GM19463 (cell line): ENCODE data around the gene DPF3.

Experiments
- ATAC-seq: cut with Tn5 transposase; IDR thresholded peaks from one replicate; pipeline ENCODE4 v1.9.1; 2021; ENCODE audit warnings: mild to moderate bottlenecking, moderate library complexity; ENCODE audit not compliant: unreplicated experiment

The DPF3 gene

DNA sequence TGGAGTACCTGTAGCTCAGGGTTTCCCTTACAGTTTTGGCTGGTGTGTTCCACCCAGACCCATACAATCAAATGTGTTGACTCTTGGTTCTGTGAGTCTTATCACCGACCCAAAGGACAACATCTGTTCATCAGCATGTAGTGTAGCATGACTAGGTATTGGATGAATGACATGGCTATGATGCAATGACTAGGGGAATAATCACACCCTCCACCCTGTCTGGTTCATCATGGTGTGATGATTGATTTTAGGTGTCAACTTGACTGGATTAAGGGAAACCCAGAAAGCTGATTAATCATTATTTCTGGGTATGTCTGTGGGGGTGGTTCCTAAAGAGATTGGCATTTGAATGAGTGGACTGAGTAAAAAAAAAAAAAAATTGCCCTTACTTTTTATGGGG is 311.3 kb downstream of the DPF3 start:
- no peak for ATAC-seq

DNA sequence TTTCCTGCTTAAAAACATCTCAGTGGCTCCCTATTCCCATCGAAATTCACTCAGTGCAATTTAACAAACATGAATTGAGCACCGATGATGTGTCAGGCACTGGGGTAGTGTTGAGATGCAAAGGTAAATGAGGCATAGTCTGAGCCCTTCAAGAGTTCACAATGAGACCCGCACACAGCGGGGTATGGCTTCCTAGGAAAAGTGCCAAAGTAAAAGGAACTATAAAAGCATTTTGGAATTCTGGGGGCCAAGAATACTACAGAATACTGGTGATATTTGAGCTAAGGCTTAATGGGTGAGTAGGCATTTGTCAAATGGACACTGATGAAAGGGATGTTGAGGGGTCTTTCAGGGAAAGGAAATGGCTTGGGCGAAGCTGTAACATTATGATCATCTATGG is 315.4 kb downstream of the DPF3 start:
- no peak for ATAC-seq

DNA sequence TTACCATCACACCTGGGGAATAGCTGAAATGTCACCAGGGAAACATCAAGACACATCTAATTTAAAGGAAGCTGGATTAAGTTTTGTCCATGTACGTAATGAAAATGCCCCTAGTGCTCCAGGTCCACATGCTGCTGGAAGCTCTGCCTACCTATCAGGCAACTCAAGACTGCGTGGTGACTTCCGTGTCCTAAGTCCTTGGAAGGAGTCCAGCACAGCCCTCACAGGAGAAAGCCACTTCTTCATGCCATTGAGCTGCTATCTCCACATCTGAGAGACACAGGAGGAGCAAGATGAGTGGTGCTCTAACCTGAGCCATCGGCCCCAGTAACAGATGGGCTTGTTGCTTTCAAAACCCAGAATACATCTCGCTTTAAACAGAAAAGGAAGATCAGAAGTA is 316.4 kb downstream of the DPF3 start:
- ATAC-seq: no peak

DNA sequence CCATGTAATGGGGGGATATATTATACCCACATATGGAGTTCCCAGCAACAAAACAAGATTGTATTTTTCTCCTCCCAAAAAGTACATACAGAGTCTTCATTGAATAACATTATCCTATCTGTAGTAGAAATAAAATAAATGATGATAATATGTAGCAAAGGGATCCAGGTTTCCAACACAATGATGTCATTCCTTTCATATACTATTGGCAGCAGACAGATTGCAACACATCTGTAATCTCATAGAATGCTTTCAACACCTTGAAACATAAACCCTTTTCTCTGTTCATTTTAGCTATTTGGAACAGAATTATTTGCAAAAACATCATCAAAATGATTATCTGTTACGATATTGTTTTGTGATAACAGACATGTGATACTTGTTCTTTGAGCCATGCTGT is 317.6 kb downstream of the DPF3 start:
- no peak for ATAC-seq

DNA sequence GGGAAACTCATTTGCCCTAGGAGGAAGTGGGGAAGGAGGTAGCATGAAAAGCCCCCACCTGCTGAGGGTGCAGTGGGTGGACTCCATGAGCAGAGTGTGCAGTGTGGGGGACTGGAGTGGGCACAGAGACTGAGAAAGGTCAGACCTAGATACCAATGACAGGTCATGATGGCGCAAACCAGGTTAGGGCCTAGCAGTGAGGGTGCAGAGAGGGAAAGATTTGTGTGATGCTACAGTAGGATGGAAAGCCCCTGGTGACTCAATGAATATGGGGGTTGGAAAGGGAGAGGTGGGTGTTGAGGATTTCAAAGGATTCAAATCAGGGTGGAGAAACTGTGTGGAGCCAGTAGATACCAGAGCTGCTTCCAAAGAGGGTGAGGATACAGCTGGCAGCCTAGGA is 319.2 kb downstream of the DPF3 start:
- ATAC-seq: no peak

DNA sequence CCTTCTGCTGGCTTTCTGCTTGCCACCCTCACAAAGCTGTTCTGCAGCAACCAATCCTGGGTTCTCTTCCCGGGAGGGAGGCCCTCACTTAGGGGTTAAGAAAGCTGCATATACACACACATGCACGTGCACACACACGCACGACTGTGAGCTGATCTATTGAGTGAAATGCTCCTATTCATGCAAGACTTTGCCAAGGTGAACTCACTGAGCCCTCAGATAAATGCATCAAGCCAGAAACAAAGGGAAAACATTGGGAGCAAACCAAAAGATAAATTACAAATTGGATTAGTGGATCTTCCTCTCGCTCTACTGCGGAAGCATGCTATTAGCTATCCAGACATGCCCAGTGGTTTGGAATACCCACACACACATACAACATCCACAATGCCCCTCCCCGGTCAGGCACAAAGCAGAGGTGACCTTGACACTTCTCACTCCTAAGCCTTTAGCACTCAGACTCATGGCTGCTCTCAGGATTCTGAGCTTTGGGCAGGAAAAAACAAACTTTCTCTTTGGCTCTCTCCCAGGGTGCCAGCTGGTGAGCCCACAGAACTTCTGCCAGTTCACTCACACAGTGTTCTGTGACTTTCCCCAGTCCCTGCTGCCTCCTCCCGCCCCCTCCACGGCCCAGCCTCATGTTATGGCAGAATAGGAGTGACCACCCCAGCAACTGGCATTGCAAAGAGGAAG is 320.0 kb downstream of the DPF3 start:
- ATAC-seq: no peak
